Endothelial cell of umbilical vein (primary cell): ENCODE measurements around the gene PIN1. TPM values are rescaled to one million over a fixed set of nuclear protein-coding genes. Genes with fewer than 3 reads are reported as not detected.

Source experiments
- BruUV-seq: library from RNA; stranded (reverse); fragments of 400-500 nt; replicated peaks from 2 replicates; lab custom pipeline; 2021; lab: Mats Ljungman, UMichigan
- CTCF ChIA-PET: fragments of 300-600, 350-600 bp; sonication (Branson Sonifier 250); formaldehyde crosslinking; loops from one replicate; lab custom pipeline; 2021; ENCODE audit warnings: antibody characterized with exemption, inconsistent platforms; lab: Charles Lee
- POLR2A ChIA-PET: fragments of 300-600, 350-600 bp; sonication (Branson Sonifier 250); formaldehyde crosslinking; loops from one replicate; lab custom pipeline; 2021; ENCODE audit warnings: antibody characterized with exemption, inconsistent platforms; lab: Charles Lee
- DNase-seq: peaks from one replicate; pipeline ENCODE4 v3.0.0-alpha.2; 2011; ENCODE audit warnings: low read depth, low spot score
- FAIRE-seq: peaks from 2 replicates; lab custom pipeline; 2011; peaks lifted over from hg19 to GRCh38; lab: Jason Lieb, UNC
- H2AFZ ChIP-seq: 2 replicates; pipeline ENCODE4 v1.6.0; 2012; ENCODE audit warnings: low read depth, low read length, control low read depth, inconsistent platforms
- H3K27ac ChIP-seq: 2 replicates; pipeline ENCODE4 v1.5.1; 2011; ENCODE audit warnings: low read depth, mild to moderate bottlenecking, control low read depth, low read length, moderate library complexity; ENCODE audit not compliant: insufficient read depth
- H3K27me3 ChIP-seq, 2 experiments: 2 replicates each; pipeline versions ENCODE4 v1.6.0 to v1.6.1; 2011; ENCODE audit warnings: low read length in 2 of 2, mixed read lengths in 1 of 2; ENCODE audit not compliant: control insufficient read depth in 2 of 2, insufficient read depth in 2 of 2
- H3K36me3 ChIP-seq, 2 experiments: 2 replicates in 1 of 2; 3 replicates in 1 of 2; pipeline ENCODE4 v1.5.1; 2011; ENCODE audit warnings: low read length in 2 of 2, mild to moderate bottlenecking in 1 of 2, moderate library complexity in 1 of 2; ENCODE audit not compliant: control insufficient read depth in 2 of 2, insufficient read depth in 2 of 2; ENCODE audit errors: extremely low read depth in 1 of 2
- H3K4me1 ChIP-seq: 3 replicates; pipeline ENCODE4 v1.5.1; 2011; ENCODE audit warnings: mild to moderate bottlenecking, low read length; ENCODE audit not compliant: control insufficient read depth, insufficient read depth; ENCODE audit errors: extremely low read depth
- H3K4me2 ChIP-seq: 2 replicates; pipeline ENCODE4 v1.6.1; 2011; ENCODE audit warnings: low read length, control low read depth, mixed read lengths; ENCODE audit not compliant: insufficient read depth
- H3K4me3 ChIP-seq, 3 experiments: fragments of 200-600 bp in 1 of 3; sonication (generic), shearing (Covaris generic) in 1 of 3; replicated peaks in 1 of 3; 2 replicates each; pipeline ENCODE4 v1.5.1; 2011 to 2016; ENCODE audit warnings: control low read depth in 3 of 3, low read length in 3 of 3, mild to moderate bottlenecking in 2 of 3, inconsistent platforms in 1 of 3, low read depth in 1 of 3, moderate library complexity in 1 of 3; ENCODE audit not compliant: insufficient read depth in 1 of 3
- H3K79me2 ChIP-seq: 2 replicates; pipeline ENCODE4 v1.6.0; 2012; ENCODE audit warnings: low read length, inconsistent platforms; ENCODE audit not compliant: control insufficient read depth, insufficient read depth
- H3K9ac ChIP-seq: replicated peaks from 2 replicates; pipeline ENCODE3; 2011; ENCODE audit warnings: low read length, control low read depth; ENCODE audit not compliant: insufficient read depth; ENCODE audit errors: extremely low read depth
- H3K9me1 ChIP-seq: replicated peaks from 3 replicates; pipeline ENCODE4 v1.6.0; 2011; ENCODE audit warnings: mild to moderate bottlenecking, low read length; ENCODE audit not compliant: control insufficient read depth, insufficient read depth; ENCODE audit errors: extremely low read depth
- H3K9me3 ChIP-seq: replicated peaks from 2 replicates; pipeline ENCODE4 v1.5.1; 2012; ENCODE audit warnings: low read length, inconsistent platforms; ENCODE audit not compliant: control insufficient read depth, insufficient read depth
- H4K20me1 ChIP-seq: replicated peaks from 2 replicates; pipeline ENCODE3; 2011; ENCODE audit warnings: mild to moderate bottlenecking, low read length; ENCODE audit not compliant: control insufficient read depth, insufficient read depth; ENCODE audit errors: extremely low read depth
- CTCF ChIP-seq, 2 donors: IDR thresholded peaks; 1 replicate in 1 of 2; 2 replicates in 1 of 2; pipeline ENCODE4 v1.5.1; 2011; ENCODE audit warnings: low read length in 2 of 2, mild to moderate bottlenecking in 2 of 2, moderate library complexity in 2 of 2, control low read depth in 1 of 2, inconsistent platforms in 1 of 2, low read depth in 1 of 2; ENCODE audit not compliant: insufficient read depth in 1 of 2; ENCODE audit errors: extremely low read depth in 1 of 2
- EZH2 ChIP-seq: IDR thresholded peaks from 2 replicates; pipeline ENCODE4 v1.6.1; 2012; ENCODE audit warnings: borderline replicate concordance, low read depth, mild to moderate bottlenecking, moderate library complexity, low read length, inconsistent platforms; ENCODE audit not compliant: severe bottlenecking
- FOS ChIP-seq: IDR thresholded peaks from 2 replicates; pipeline ENCODE4 v1.6.1; 2011; ENCODE audit warnings: mild to moderate bottlenecking, low read length, moderate library complexity, borderline replicate concordance; ENCODE audit not compliant: insufficient read depth
- GATA2 ChIP-seq: IDR thresholded peaks from 2 replicates; pipeline ENCODE4 v1.7.0; 2011; ENCODE audit warnings: low read depth, mild to moderate bottlenecking, moderate library complexity, mixed read lengths, low read length; ENCODE audit not compliant: insufficient read length, insufficient read depth
- JUN ChIP-seq: IDR thresholded peaks from 2 replicates; pipeline ENCODE4 v1.6.1; 2011; ENCODE audit warnings: borderline replicate concordance, low read depth; ENCODE audit not compliant: insufficient read length, insufficient read depth
- MAX ChIP-seq: IDR thresholded peaks from 2 replicates; pipeline ENCODE4 v1.6.1; 2011; ENCODE audit not compliant: insufficient read depth, insufficient read length
- MYC ChIP-seq: IDR thresholded peaks from one replicate; pipeline ENCODE4 v1.6.1; 2011; ENCODE audit warnings: mild to moderate bottlenecking, low read depth, low read length
- POLR2A ChIP-seq: IDR thresholded peaks from 2 replicates; pipeline ENCODE4 v1.6.1; 2012; ENCODE audit warnings: low read depth, mild to moderate bottlenecking, control low read depth, low read length
- POLR2AphosphoS5 ChIP-seq: IDR thresholded peaks from 2 replicates; pipeline ENCODE4 v1.6.1; 2012; ENCODE audit warnings: low read depth, mild to moderate bottlenecking, control low read depth, low read length, moderate library complexity; ENCODE audit not compliant: insufficient read depth
- dilution Hi-C: fragments of 300-500 bp; cut with MboI; formaldehyde crosslinking; loops from one replicate; pipeline ENCODE4 v1.15.0; 2019; ENCODE audit warnings: low sequenced_read_pairs; ENCODE audit not compliant: extremely low pct_ligation_motif_present
- intact Hi-C: fragments of 100-400 bp; cut with micrococcal nuclease; formaldehyde crosslinking; loops from one replicate; pipeline ENCODE4 v1.10.0; 2022
- polyA plus RNA-seq, 4 experiments: library from polyadenylated mRNA; depleted of rRNA in 3 of 4; stranded (reverse) in 3 of 4; unstranded in 1 of 4; fragments of >200 nt; gene quantifications; 2 replicates each; pipeline versions ENCODE4 v1.2.1 to v1.2.3, GENCODE V29; 2011 to 2012; ENCODE audit warnings: missing spikeins in 1 of 4
- total RNA-seq: library from RNA; stranded (reverse); gene quantifications from 2 replicates; pipeline ENCODE4 v1.2.3, GENCODE V29; 2021

The PIN1 gene
- total and polyA plus RNA-seq, 2 donors (not counting 3 experiments of a cell fraction or from before 2014, with no cell fraction given), result 97.4 to 115 TPM

GRCh38 chr19:9881720-9882119 is 46.6 kb downstream of the PIN1 start:
- Histone ChIP-seq H3K36me3 (no peaks in the 10 kb centered on the region), H3K9ac (no peak overlapping the region), H3K79me2 (no peaks in the 10 kb centered on the region), H3K4me2 (no peak overlapping the region), H3K27me3 (no peaks in the 10 kb centered on the region), H3K27ac (no peak overlapping the region), H3K9me3 (no peaks in the 10 kb centered on the region), H4K20me1 (no peaks in the 10 kb centered on the region), H3K4me1 (peaks cover 5% of the 10 kb centered on the region), H3K9me1 (no peaks in the 10 kb centered on the region), H2AFZ (no peak overlapping the region), H3K4me3 (no peak overlapping the region)
- TF ChIP-seq POLR2AphosphoS5, result no peak
- TF ChIP-seq FOS, result no peak
- TF ChIP-seq MAX, result no peak
- no peak for TF ChIP-seq EZH2
- no peak for TF ChIP-seq POLR2A
- no peak for TF ChIP-seq JUN
- no peak for TF ChIP-seq MYC
- no peak for TF ChIP-seq GATA2
- no peak for TF ChIP-seq CTCF (IDR thresholded peaks at IDR 0.05; ENCODE audit: extremely low read depth in 1 of 2, insufficient read depth in 1 of 2, low read depth in 1 of 2, low read length in 2 of 2)
- BruUV-seq, result no TSS peak
- FAIRE-seq, result no peak
- no peak for DNase-seq
- dilution Hi-C loops, result no loop called here
- intact Hi-C loops, result no loop called here
- ChIA-PET CTCF (interaction anchor here (1.5 kb wide), 1 partner anchor 119 kb away, joined by 3 read pairs; no protein-coding TSS in a partner anchor), POLR2A (no interaction called here)
